IMR-90 (cell line): ENCODE data around the gene ERG. TPM values are rescaled to one million over a fixed set of nuclear protein-coding genes. Genes with fewer than 3 reads are reported as not detected.

Experiments
- ATAC-seq: fragments of 200-7000 bp; cut with Tn5 transposase; 2 replicates; pipeline ENCODE4 v1.9.1; 2020; ENCODE audit warnings: low read depth, mild to moderate bottlenecking, moderate library complexity
- BruUV-seq: library from RNA; stranded (reverse); fragments of 400-500 nt; replicated peaks from 2 replicates; lab custom pipeline; 2021; lab: Mats Ljungman, UMichigan
- CTCF ChIA-PET: fragments of 300-600 bp; formaldehyde crosslinking; extraction: SDS; loops from one replicate; lab custom pipeline; 2021; ENCODE audit warnings: antibody characterized with exemption; lab: Yijun Ruan, JAX
- POLR2A ChIA-PET: fragments of 300-600 bp; sonication (Branson Sonifier 250); formaldehyde crosslinking; loops from one replicate; lab custom pipeline; 2022; ENCODE audit warnings: antibody characterized with exemption; ENCODE audit not compliant: unreplicated experiment; lab: Charles Lee
- DNase-seq: peaks from one replicate; pipeline ENCODE4 v3.0.0; 2013
- H2AFZ ChIP-seq: replicated peaks from 2 replicates; pipeline ENCODE3; 2013; ENCODE audit warnings: low read length, mild to moderate bottlenecking; ENCODE audit not compliant: poor library complexity
- H2AK5ac ChIP-seq: 2 replicates; pipeline ENCODE4 v1.6.1; 2013; ENCODE audit warnings: low read depth, low read length, inconsistent platforms
- H2AK9ac ChIP-seq: replicated peaks from 2 replicates; pipeline ENCODE3; 2013; ENCODE audit warnings: mild to moderate bottlenecking, low read depth, low read length, moderate library complexity; ENCODE audit not compliant: poor library complexity
- H2BK120ac ChIP-seq: 2 replicates; pipeline ENCODE4 v1.6.1; 2013; ENCODE audit warnings: low read depth, low read length, inconsistent platforms
- H2BK15ac ChIP-seq: 3 replicates; pipeline ENCODE4 v1.6.1; 2013; ENCODE audit warnings: low read depth, low read length, inconsistent platforms
- H2BK20ac ChIP-seq: 2 replicates; pipeline ENCODE4 v1.6.1; 2013; ENCODE audit warnings: low read depth, mild to moderate bottlenecking, inconsistent platforms, low read length, moderate library complexity
- H2BK5ac ChIP-seq: 2 replicates; pipeline ENCODE4 v1.6.1; 2013; ENCODE audit warnings: mild to moderate bottlenecking, low read depth, low read length, inconsistent platforms; ENCODE audit not compliant: poor library complexity, severe bottlenecking
- H3K14ac ChIP-seq: replicated peaks from 2 replicates; pipeline ENCODE4 v1.6.1; 2013; ENCODE audit warnings: low read depth, low read length, inconsistent platforms
- H3K18ac ChIP-seq: 2 replicates; pipeline ENCODE4 v1.6.1; 2013; ENCODE audit warnings: low read depth, low read length, control low read depth
- H3K23ac ChIP-seq: 2 replicates; pipeline ENCODE4 v1.6.1; 2013; ENCODE audit warnings: low read depth, low read length, inconsistent platforms
- H3K27ac ChIP-seq: 2 replicates; pipeline ENCODE4 v1.5.1; 2013; ENCODE audit warnings: mild to moderate bottlenecking, control low read depth, low read length; ENCODE audit not compliant: insufficient read depth
- H3K27me3 ChIP-seq: 2 replicates; pipeline ENCODE4 v1.6.1; 2013; ENCODE audit warnings: low read length; ENCODE audit not compliant: control insufficient read depth, insufficient read depth
- H3K36me3 ChIP-seq: 2 replicates; pipeline ENCODE4 v1.6.1; 2013; ENCODE audit warnings: low read length, mixed read lengths; ENCODE audit not compliant: control insufficient read depth, insufficient read depth
- H3K4ac ChIP-seq: 2 replicates; pipeline ENCODE4 v1.6.1; 2013; ENCODE audit warnings: low read depth, low read length, inconsistent platforms
- H3K4me1 ChIP-seq: 2 replicates; pipeline ENCODE4 v1.6.1; 2013; ENCODE audit warnings: low read length, mixed read lengths; ENCODE audit not compliant: control insufficient read depth, insufficient read depth
- H3K4me2 ChIP-seq: 2 replicates; pipeline ENCODE4 v1.6.1; 2013; ENCODE audit warnings: low read depth, mild to moderate bottlenecking, control low read depth, low read length, moderate library complexity
- H3K4me3 ChIP-seq: 2 replicates; pipeline ENCODE4 v1.5.1; 2013; ENCODE audit warnings: low read depth, mild to moderate bottlenecking, control low read depth, low read length, moderate library complexity; ENCODE audit not compliant: insufficient read depth
- H3K56ac ChIP-seq: 2 replicates; pipeline ENCODE4 v1.6.1; 2013; ENCODE audit warnings: low read length, inconsistent platforms; ENCODE audit not compliant: insufficient read depth; ENCODE audit errors: extremely low read depth
- H3K79me1 ChIP-seq, 2 experiments: 2 replicates each; pipeline ENCODE4 v1.6.1; 2013; ENCODE audit warnings: low read length in 2 of 2, inconsistent platforms in 1 of 2, low read depth in 1 of 2
- H3K9ac ChIP-seq: 2 replicates; pipeline ENCODE4 v1.6.1; 2013; ENCODE audit warnings: low read depth, low read length, control low read depth
- H3K9me1 ChIP-seq: 2 replicates; pipeline ENCODE4 v1.6.1; 2013; ENCODE audit warnings: low read length, inconsistent platforms; ENCODE audit not compliant: insufficient read depth
- H3K9me3 ChIP-seq: 2 replicates; pipeline ENCODE4 v1.6.1; 2013; ENCODE audit warnings: low read length; ENCODE audit not compliant: control insufficient read depth, insufficient read depth
- H4K20me1 ChIP-seq: 2 replicates; pipeline ENCODE4 v1.6.1; 2013; ENCODE audit warnings: low read length, inconsistent platforms; ENCODE audit not compliant: insufficient read depth
- H4K5ac ChIP-seq: 2 replicates; pipeline ENCODE4 v1.6.1; 2013; ENCODE audit warnings: mild to moderate bottlenecking, low read depth, low read length, control low read depth
- H4K8ac ChIP-seq, 2 experiments: 2 replicates each; pipeline ENCODE4 v1.6.1; 2013; ENCODE audit warnings: low read depth in 2 of 2, low read length in 2 of 2, control low read depth in 1 of 2, inconsistent platforms in 1 of 2
- H4K91ac ChIP-seq: 2 replicates; pipeline ENCODE4 v1.6.1; 2013; ENCODE audit warnings: low read depth, low read length, inconsistent platforms; ENCODE audit not compliant: insufficient read depth
- BHLHE40 ChIP-seq: fragments of 150-350 bp; IDR thresholded peaks from 2 replicates; pipeline ENCODE4 v1.6.1; 2016; ENCODE audit warnings: mild to moderate bottlenecking, low read depth, low read length
- CHD1 ChIP-seq: IDR thresholded peaks from 2 replicates; pipeline ENCODE4 v1.6.1; 2012; ENCODE audit warnings: low read depth, low read length, improper control_type of control experiment
- FOS ChIP-seq: fragments of 150-350 bp; IDR thresholded peaks from 2 replicates; pipeline ENCODE4 v1.6.1; 2016; ENCODE audit warnings: low read depth, low read length
- MAZ ChIP-seq: IDR thresholded peaks from 2 replicates; pipeline ENCODE4 v1.6.1; 2012; ENCODE audit warnings: low read depth, mild to moderate bottlenecking, low read length, improper control_type of control experiment, moderate library complexity, borderline replicate concordance
- MXI1 ChIP-seq: IDR thresholded peaks from 2 replicates; pipeline ENCODE4 v1.6.1; 2012; ENCODE audit warnings: low read depth, mild to moderate bottlenecking, low read length, moderate library complexity, borderline replicate concordance
- NFE2L2 ChIP-seq: fragments of 150-350 bp; IDR thresholded peaks from 2 replicates; pipeline ENCODE4 v1.6.1; 2016; ENCODE audit warnings: low read depth, mild to moderate bottlenecking, low read length
- POLR2A ChIP-seq: IDR thresholded peaks from 2 replicates; pipeline ENCODE4 v1.6.1; 2012; ENCODE audit warnings: mild to moderate bottlenecking, low read depth, low read length
- RAD21 ChIP-seq: IDR thresholded peaks from 2 replicates; pipeline ENCODE4 v1.6.1; 2012; ENCODE audit warnings: low read length, improper control_type of control experiment
- RCOR1 ChIP-seq: IDR thresholded peaks from 2 replicates; pipeline ENCODE4 v1.6.1; 2012; ENCODE audit warnings: mild to moderate bottlenecking, low read length, improper control_type of control experiment; ENCODE audit not compliant: insufficient replicate concordance
- RFX5 ChIP-seq: IDR thresholded peaks from 2 replicates; pipeline ENCODE4 v1.8.0; 2012; ENCODE audit warnings: low read depth, mild to moderate bottlenecking, low read length, moderate library complexity
- SMC3 ChIP-seq: fragments of 150-350 bp; IDR thresholded peaks from 2 replicates; pipeline ENCODE4 v1.6.1; 2016; ENCODE audit warnings: low read depth, mild to moderate bottlenecking, antibody characterized with exemption, low read length, moderate library complexity
- WGBS, 2 experiments: methylation state at CpG; one replicate each; pipeline versions ENCODE4 v1.1.5 to v1.1.7; 2013; ENCODE audit warnings: missing lambda C conversion rate in 2 of 2; ENCODE audit not compliant: insufficient read length in 1 of 2; ENCODE audit errors: extremely low coverage in 2 of 2; 5-methylcytosine and 5-hydroxymethylcytosine counted together
- dilution Hi-C: fragments of 300-500 bp; cut with HindIII; formaldehyde crosslinking; loops from one replicate; pipeline ENCODE4 v1.14.3; 2018; ENCODE audit warnings: low sequenced_read_pairs; ENCODE audit not compliant: unreplicated experiment
- in situ Hi-C: fragments of 300-500 bp; cut with MboI; formaldehyde crosslinking; loops from 3 replicates; pipeline ENCODE4 v1.14.3; 2019; ENCODE audit warnings: low sequenced_read_pairs, inconsistent platforms, mixed read lengths
- intact Hi-C: fragments of 100-400 bp; cut with micrococcal nuclease; formaldehyde crosslinking; loops from 2 replicates; pipeline ENCODE4 v1.10.0; 2022
- polyA plus RNA-seq, 3 experiments: library from polyadenylated mRNA; depleted of rRNA; stranded (reverse); fragments of >200 nt; gene quantifications; 2 replicates each; pipeline ENCODE4 v1.2.3, GENCODE V29; 2012; ENCODE audit warnings: low replicate concordance in 1 of 3
- total RNA-seq: library from RNA; depleted of rRNA; stranded (reverse); fragments of >200 nt; gene quantifications from 2 replicates; pipeline ENCODE4 v1.2.3, GENCODE V29; 2012
- TF ChIP-seq, protein P1 (sequence below): fragments of 150-350 bp; IDR thresholded peaks from 2 replicates; pipeline ENCODE4 v1.6.1; 2017; ENCODE audit warnings: mild to moderate bottlenecking, antibody characterized with exemption, low read length, low read depth
- TF ChIP-seq, protein P2 (sequence below): fragments of 150-350 bp; IDR thresholded peaks from 2 replicates; pipeline ENCODE4 v1.6.1; 2016; ENCODE audit warnings: low read depth, mild to moderate bottlenecking, low read length, moderate library complexity, borderline replicate concordance
- TF ChIP-seq, protein P3 (sequence below): conservative IDR thresholded peaks from 2 replicates; pipeline ENCODE4 v1.5.1; 2012; ENCODE audit warnings: mild to moderate bottlenecking, low read depth, low read length, improper control_type of control experiment

ERG gene
- total and polyA plus RNA-seq, 2 of the 4 experiments (the other 2 are of a cell fraction): not detected

- no peaks in the 10 kb centered on the region for H3K36me3 ChIP-seq
- no peak overlapping the region for H2BK120ac ChIP-seq
- no peak overlapping the region for H2AFZ ChIP-seq
- H2BK5ac ChIP-seq: no peak overlapping the region
- H3K9ac ChIP-seq: no peak overlapping the region
- no peak overlapping the region for H3K23ac ChIP-seq
- H3K9me3 ChIP-seq: no peaks in the 10 kb centered on the region
- H3K27me3 ChIP-seq: peaks cover 9% of the 10 kb centered on the region
- dilution Hi-C loops: no loop called here
- H3K4ac ChIP-seq: no peak overlapping the region
- H2BK15ac ChIP-seq: no peak overlapping the region
- H4K8ac ChIP-seq: no peak overlapping the region
- WGBS, 2 experiments: 34% methylated on average over 2 of the region's 4 CpGs; no CpG with 5 or more reads in 1 of the 2 experiments
- no peak overlapping the region for H3K18ac ChIP-seq
- no peaks in the 10 kb centered on the region for H3K9me1 ChIP-seq
- DNase-seq (no peak), ATAC-seq (no peak)
- H3K27ac ChIP-seq: no peak overlapping the region
- TF ChIP-seq, protein P1, sequence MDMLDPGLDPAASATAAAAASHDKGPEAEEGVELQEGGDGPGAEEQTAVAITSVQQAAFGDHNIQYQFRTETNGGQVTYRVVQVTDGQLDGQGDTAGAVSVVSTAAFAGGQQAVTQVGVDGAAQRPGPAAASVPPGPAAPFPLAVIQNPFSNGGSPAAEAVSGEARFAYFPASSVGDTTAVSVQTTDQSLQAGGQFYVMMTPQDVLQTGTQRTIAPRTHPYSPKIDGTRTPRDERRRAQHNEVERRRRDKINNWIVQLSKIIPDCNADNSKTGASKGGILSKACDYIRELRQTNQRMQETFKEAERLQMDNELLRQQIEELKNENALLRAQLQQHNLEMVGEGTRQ: no peak
- TF ChIP-seq, protein P2, sequence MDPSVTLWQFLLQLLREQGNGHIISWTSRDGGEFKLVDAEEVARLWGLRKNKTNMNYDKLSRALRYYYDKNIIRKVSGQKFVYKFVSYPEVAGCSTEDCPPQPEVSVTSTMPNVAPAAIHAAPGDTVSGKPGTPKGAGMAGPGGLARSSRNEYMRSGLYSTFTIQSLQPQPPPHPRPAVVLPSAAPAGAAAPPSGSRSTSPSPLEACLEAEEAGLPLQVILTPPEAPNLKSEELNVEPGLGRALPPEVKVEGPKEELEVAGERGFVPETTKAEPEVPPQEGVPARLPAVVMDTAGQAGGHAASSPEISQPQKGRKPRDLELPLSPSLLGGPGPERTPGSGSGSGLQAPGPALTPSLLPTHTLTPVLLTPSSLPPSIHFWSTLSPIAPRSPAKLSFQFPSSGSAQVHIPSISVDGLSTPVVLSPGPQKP: no peak
- TF ChIP-seq POLR2A (no peak), RFX5 (no peak), BHLHE40 (no peak), MXI1 (no peak), RAD21 (no peak), RCOR1 (no peak), CHD1 (no peak), FOS (no peak), SMC3 (no peak), NFE2L2 (no peak), MAZ (no peak)
- TF ChIP-seq, protein P3, sequence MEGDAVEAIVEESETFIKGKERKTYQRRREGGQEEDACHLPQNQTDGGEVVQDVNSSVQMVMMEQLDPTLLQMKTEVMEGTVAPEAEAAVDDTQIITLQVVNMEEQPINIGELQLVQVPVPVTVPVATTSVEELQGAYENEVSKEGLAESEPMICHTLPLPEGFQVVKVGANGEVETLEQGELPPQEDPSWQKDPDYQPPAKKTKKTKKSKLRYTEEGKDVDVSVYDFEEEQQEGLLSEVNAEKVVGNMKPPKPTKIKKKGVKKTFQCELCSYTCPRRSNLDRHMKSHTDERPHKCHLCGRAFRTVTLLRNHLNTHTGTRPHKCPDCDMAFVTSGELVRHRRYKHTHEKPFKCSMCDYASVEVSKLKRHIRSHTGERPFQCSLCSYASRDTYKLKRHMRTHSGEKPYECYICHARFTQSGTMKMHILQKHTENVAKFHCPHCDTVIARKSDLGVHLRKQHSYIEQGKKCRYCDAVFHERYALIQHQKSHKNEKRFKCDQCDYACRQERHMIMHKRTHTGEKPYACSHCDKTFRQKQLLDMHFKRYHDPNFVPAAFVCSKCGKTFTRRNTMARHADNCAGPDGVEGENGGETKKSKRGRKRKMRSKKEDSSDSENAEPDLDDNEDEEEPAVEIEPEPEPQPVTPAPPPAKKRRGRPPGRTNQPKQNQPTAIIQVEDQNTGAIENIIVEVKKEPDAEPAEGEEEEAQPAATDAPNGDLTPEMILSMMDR: no peak
- intact Hi-C loops: no loop called here
- H4K20me1 ChIP-seq: no peaks in the 10 kb centered on the region
- H3K79me1 ChIP-seq: no peaks in the 10 kb centered on the region
- in situ Hi-C loops: no loop called here
- CTCF ChIA-PET: no interaction called here
- H3K4me2 ChIP-seq: no peak overlapping the region
- BruUV-seq: no TSS peak
- POLR2A ChIA-PET: no interaction called here
- no peak overlapping the region for H4K91ac ChIP-seq
- H3K4me3 ChIP-seq: no peak overlapping the region
- no peak overlapping the region for H4K5ac ChIP-seq
- no peak overlapping the region for H3K14ac ChIP-seq
- no peak overlapping the region for H3K56ac ChIP-seq
- H2AK5ac ChIP-seq: no peak overlapping the region
- H3K4me1 ChIP-seq: no peaks in the 10 kb centered on the region
- H2BK20ac ChIP-seq: no peak overlapping the region
- no peak overlapping the region for H2AK9ac ChIP-seq
Observed at GRCh38 chr21:38455403-38455802, 42.9 kb downstream of the ERG start.
